ENCODE data around the gene KIAA0319L. TPM values are rescaled to one million over a fixed set of nuclear protein-coding genes. Genes with fewer than 3 reads are reported as not detected.
"Not testable (repeated sequence)": the region's sequence is repeated elsewhere in the genome, so short reads cannot be mapped to it uniquely, and the experiment has no call there.

KIAA0319L gene
- 80.3 and 84.6 TPM in 2 replicates for total RNA-seq

GRCh38 chr1:35557118-35557610 is at the start of gene KIAA0319L:
KIAA0319L (minus strand) TSS chr1:35557403; CDS start chr1:35554491, 2,912 bp downstream.
- intact Hi-C loops (cut with micrococcal nuclease), result loop anchor here (1.0 to 5.0 kb wide), 9 partner anchors 51 to 907 kb away; partner anchors contain the start of genes AGO3, MRPS15, ZMYM4 and ZMYM6

- intact Hi-C loops (cut with micrococcal nuclease), result no loop called here
Measured at GRCh38 chr1:35605867-35606182, 48.6 kb upstream of the KIAA0319L start.

- intact Hi-C loops (cut with micrococcal nuclease), result no loop called here
Measured at GRCh38 chr1:35605071-35605866, 48.1 kb upstream of the KIAA0319L start.

GRCh38 chr1:35603941-35604340 is 46.7 kb upstream of the KIAA0319L start:
- intact Hi-C loops (cut with micrococcal nuclease), result no loop called here

GRCh38 chr1:35603468-35603867 is 46.3 kb upstream of the KIAA0319L start:
- intact Hi-C loops (cut with micrococcal nuclease), result no loop called here

- intact Hi-C loops (cut with micrococcal nuclease), result no loop called here
Measured at GRCh38 chr1:35600593-35600992, 43.4 kb upstream of the KIAA0319L start.

- intact Hi-C loops (cut with micrococcal nuclease), result no loop called here
Measured at GRCh38 chr1:35599411-35599810, 42.2 kb upstream of the KIAA0319L start.

- intact Hi-C loops (cut with micrococcal nuclease), result no loop called here
Measured at GRCh38 chr1:35598895-35599294, 41.7 kb upstream of the KIAA0319L start.

GRCh38 chr1:35597870-35598269 is 40.7 kb upstream of the KIAA0319L start:
- intact Hi-C loops (cut with micrococcal nuclease), result no loop called here

- intact Hi-C loops (cut with micrococcal nuclease), result no loop called here
Measured at GRCh38 chr1:35595684-35596083, 38.5 kb upstream of the KIAA0319L start.

GRCh38 chr1:35594005-35594760 is 37.0 kb upstream of the KIAA0319L start:
- intact Hi-C loops (cut with micrococcal nuclease), result no loop called here

- intact Hi-C loops (cut with micrococcal nuclease), result no loop called here
Measured at GRCh38 chr1:35592991-35593769, 36.0 kb upstream of the KIAA0319L start.

GRCh38 chr1:35591211-35591610 is 34.0 kb upstream of the KIAA0319L start:
- intact Hi-C loops (cut with micrococcal nuclease), result no loop called here

GRCh38 chr1:35590476-35591040 is 33.4 kb upstream of the KIAA0319L start:
- intact Hi-C loops (cut with micrococcal nuclease), result no loop called here

- intact Hi-C loops (cut with micrococcal nuclease), result no loop called here
Measured at GRCh38 chr1:35589516-35590427, 32.6 kb upstream of the KIAA0319L start.

- intact Hi-C loops (cut with micrococcal nuclease), result no loop called here
Measured at GRCh38 chr1:35588197-35588910, 31.2 kb upstream of the KIAA0319L start.

- intact Hi-C loops (cut with micrococcal nuclease), result no loop called here
Measured at GRCh38 chr1:35587736-35588135, 30.5 kb upstream of the KIAA0319L start.

GRCh38 chr1:35586808-35587207 is 29.6 kb upstream of the KIAA0319L start:
- intact Hi-C loops (cut with micrococcal nuclease), result no loop called here

- intact Hi-C loops (cut with micrococcal nuclease), result not testable (repeated sequence)
Measured at GRCh38 chr1:35585805-35586204, 28.6 kb upstream of the KIAA0319L start.

GRCh38 chr1:35585281-35585680 is 28.1 kb upstream of the KIAA0319L start:
- intact Hi-C loops (cut with micrococcal nuclease), result no loop called here

Measured in T-helper 1 cell treated with Interleukin-12 subunit alpha and Interleukin-12 subunit beta and Interleukin-4 antibody, amounts not matched to agents 30 ng/mL and 1 ng/mL, for 36 hours (primary cell).